Heart left ventricle (tissue), 13 donors: ENCODE data around the gene CACNG6.

Experiments used
- POLR2A ChIP-seq, 2 donors: fragments of 450-650 bp; IDR thresholded peaks; one replicate each; pipeline ENCODE4 v1.6.1; 2017; ENCODE audit warnings: antibody characterized with exemption in 2 of 2, mild to moderate bottlenecking in 2 of 2, moderate library complexity in 2 of 2
- TF ChIP-seq, protein P1 (sequence below), 12 donors: fragments of 200-600 bp; sonication (generic) in 4 of 12; IDR thresholded peaks; one replicate each; pipeline versions ENCODE4 v1.5.0 to v1.8.0; 2018 to 2022; ENCODE audit warnings: antibody characterized with exemption in 12 of 12, mild to moderate bottlenecking in 5 of 12
- donor health status: ischemic (EF 13 %, LVEDD 7.1; RV severe dilation, severe dysfunction).
- donor health status: DM: no; HTN: yes; CAD: no.
- donor health status: DM: no; HTN: no; CAD: no.
- donor health status: ischemic (EF 25% LVEDD 6.9; RV normal size, moderate dysfunction).
- donor health status: ischemic (EF 25% LVEDD 5.7; RV mildly dilated, moderate dysfunction).
- donor health status: ischemic (EF 35%, LVEDD 5.7; RV mildly dilated, moderate dysfunction).
- donor health status: nonischemic (EF 11% LVEDD 7.7; RV severe dilation, severe dysfunction).
- donor health status: DM: yes; HTN: yes; CAD: no.
- donor health status: PGD.
- donor health status: ischemic (EF 29% LVEDD 5.4; RV normal size, mild dysfunction).
- donor health status: nonischemic (EF 23%, LVEDD 6.1; RV moderate dilation, normal function).

DNA sequence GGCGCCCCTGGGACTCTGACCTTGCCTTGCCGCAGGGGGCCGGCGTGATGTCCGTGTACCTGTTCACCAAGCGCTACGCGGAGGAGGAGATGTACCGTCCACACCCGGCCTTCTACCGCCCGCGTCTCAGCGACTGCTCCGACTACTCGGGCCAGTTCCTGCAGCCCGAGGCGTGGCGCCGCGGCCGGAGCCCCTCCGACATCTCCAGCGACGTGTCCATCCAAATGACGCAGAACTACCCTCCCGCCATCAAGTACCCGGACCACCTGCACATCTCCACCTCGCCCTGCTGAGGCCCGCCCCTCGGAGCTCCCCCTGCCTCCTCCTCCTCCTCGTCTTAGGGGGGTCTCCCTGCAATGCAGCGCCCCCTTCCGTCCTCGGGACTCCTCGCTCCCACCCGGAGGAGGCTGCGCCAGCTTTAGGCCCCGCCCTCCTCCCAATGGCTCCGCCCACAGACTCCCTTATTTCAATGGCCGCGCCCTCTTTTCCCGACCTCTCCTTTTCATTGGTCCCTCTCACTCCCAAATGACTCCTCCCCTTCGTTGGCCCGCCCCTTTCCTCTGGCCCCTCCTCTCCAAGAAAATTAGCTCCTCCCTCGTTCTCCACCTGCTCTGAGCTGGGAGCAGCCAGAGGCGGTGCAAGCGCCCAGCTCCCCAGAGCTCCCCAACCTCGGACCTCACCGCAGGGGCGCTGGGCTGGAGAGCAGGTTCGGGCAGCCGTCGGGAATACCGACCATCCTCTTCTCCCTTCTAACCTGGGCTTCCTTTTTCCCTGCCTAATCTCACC is 49.2 kb upstream of the CACNG6 start:
- TF ChIP-seq, protein P1, sequence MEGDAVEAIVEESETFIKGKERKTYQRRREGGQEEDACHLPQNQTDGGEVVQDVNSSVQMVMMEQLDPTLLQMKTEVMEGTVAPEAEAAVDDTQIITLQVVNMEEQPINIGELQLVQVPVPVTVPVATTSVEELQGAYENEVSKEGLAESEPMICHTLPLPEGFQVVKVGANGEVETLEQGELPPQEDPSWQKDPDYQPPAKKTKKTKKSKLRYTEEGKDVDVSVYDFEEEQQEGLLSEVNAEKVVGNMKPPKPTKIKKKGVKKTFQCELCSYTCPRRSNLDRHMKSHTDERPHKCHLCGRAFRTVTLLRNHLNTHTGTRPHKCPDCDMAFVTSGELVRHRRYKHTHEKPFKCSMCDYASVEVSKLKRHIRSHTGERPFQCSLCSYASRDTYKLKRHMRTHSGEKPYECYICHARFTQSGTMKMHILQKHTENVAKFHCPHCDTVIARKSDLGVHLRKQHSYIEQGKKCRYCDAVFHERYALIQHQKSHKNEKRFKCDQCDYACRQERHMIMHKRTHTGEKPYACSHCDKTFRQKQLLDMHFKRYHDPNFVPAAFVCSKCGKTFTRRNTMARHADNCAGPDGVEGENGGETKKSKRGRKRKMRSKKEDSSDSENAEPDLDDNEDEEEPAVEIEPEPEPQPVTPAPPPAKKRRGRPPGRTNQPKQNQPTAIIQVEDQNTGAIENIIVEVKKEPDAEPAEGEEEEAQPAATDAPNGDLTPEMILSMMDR (IDR thresholded peaks at IDR 0.05) = no peak
- TF ChIP-seq POLR2A (IDR thresholded peaks at IDR 0.05) = no peak
